Activated T-cell treated with anti-CD3 and anti-CD28 coated beads for 24 hours (primary cell): ENCODE data around the gene OTULIN.
A peak's percentile ranks its signal among the peaks of the same experiment; 100 is the strongest.

Source experiments
- DNase-seq: peaks from one replicate; pipeline ENCODE4 v3.0.0-alpha.2; 2020; ENCODE audit warnings: low read depth

OTULIN gene

GRCh38 chr5:14668181-14668591 is 3.7 kb downstream of the OTULIN start:
- peak; percentile 11 for DNase-seq

GRCh38 chr5:14669415-14669814 is 4.9 kb downstream of the OTULIN start:
- no peak for DNase-seq

- DNase-seq: no peak
Observed at GRCh38 chr5:14669975-14670374, 5.5 kb downstream of the OTULIN start.

GRCh38 chr5:14671414-14671813 is 6.9 kb downstream of the OTULIN start:
- DNase-seq: no peak

- no peak for DNase-seq
Observed at GRCh38 chr5:14672082-14672481, 7.6 kb downstream of the OTULIN start.

GRCh38 chr5:14672484-14673394 is 8.2 kb downstream of the OTULIN start:
- no peak for DNase-seq

- DNase-seq: no peak
Observed at GRCh38 chr5:14673443-14673842, 8.9 kb downstream of the OTULIN start.

GRCh38 chr5:14674983-14675854 is 10.7 kb downstream of the OTULIN start:
- no peak for DNase-seq

GRCh38 chr5:14675865-14676300 is 11.4 kb downstream of the OTULIN start:
- no peak for DNase-seq

GRCh38 chr5:14676320-14676719 is 11.8 kb downstream of the OTULIN start:
- no peak for DNase-seq

GRCh38 chr5:14678773-14679334 is 14.3 kb downstream of the OTULIN start:
- DNase-seq: no peak

- DNase-seq: no peak
Observed at GRCh38 chr5:14679595-14679994, 15.1 kb downstream of the OTULIN start.

GRCh38 chr5:14681236-14681752 is 16.8 kb downstream of the OTULIN start:
- DNase-seq: no peak

GRCh38 chr5:14683906-14684455 is 19.5 kb downstream of the OTULIN start:
- no peak for DNase-seq

GRCh38 chr5:14684757-14685156 is 20.2 kb downstream of the OTULIN start:
- DNase-seq: no peak

- DNase-seq: no peak
Observed at GRCh38 chr5:14685757-14686156, 21.2 kb downstream of the OTULIN start.

- DNase-seq: no peak
Observed at GRCh38 chr5:14686517-14686916, 22.0 kb downstream of the OTULIN start.

GRCh38 chr5:14687023-14687665 is 22.6 kb downstream of the OTULIN start:
- DNase-seq: no peak

GRCh38 chr5:14693070-14693469 is 28.6 kb downstream of the OTULIN start:
- DNase-seq: no peak

GRCh38 chr5:14695152-14695551 is 30.6 kb downstream of the OTULIN start:
- no peak for DNase-seq

- DNase-seq: no peak
Observed at GRCh38 chr5:14696057-14696456, 31.5 kb downstream of the OTULIN start.
